KMS-11 (cell line): ENCODE data around the gene CENPN.

Experiments used
- H2AFZ ChIP-seq: fragments of 200-600 bp; sonication (generic); 2 replicates; pipeline ENCODE4 v1.6.1; 2016; ENCODE audit warnings: antibody characterized with exemption, mixed run types, low read depth
- H3K27ac ChIP-seq: fragments of 200-600 bp; sonication (generic); 2 replicates; pipeline ENCODE4 v1.6.1; 2016; ENCODE audit warnings: mild to moderate bottlenecking, mixed run types
- H3K27me3 ChIP-seq: fragments of 200-600 bp; sonication (generic); 2 replicates; pipeline ENCODE4 v1.6.1; 2017; ENCODE audit warnings: mild to moderate bottlenecking, low read depth, mixed run types, moderate library complexity; ENCODE audit not compliant: insufficient read depth
- H3K36me3 ChIP-seq: fragments of 200-600 bp; sonication (generic); 2 replicates; pipeline ENCODE4 v1.6.1; 2017; ENCODE audit warnings: mild to moderate bottlenecking, mixed run types; ENCODE audit not compliant: insufficient read depth
- H3K4me1 ChIP-seq: fragments of 200-600 bp; sonication (generic); 2 replicates; pipeline ENCODE4 v1.6.1; 2016; ENCODE audit warnings: mild to moderate bottlenecking, low read depth, mixed run types; ENCODE audit not compliant: poor library complexity, severe bottlenecking
- H3K4me2 ChIP-seq: fragments of 200-600 bp; sonication (generic); 2 replicates; pipeline ENCODE4 v1.7.0; 2016; ENCODE audit warnings: mild to moderate bottlenecking, mixed run types
- H3K4me3 ChIP-seq: fragments of 200-600 bp; sonication (generic); IDR thresholded peaks from 2 replicates; pipeline ENCODE4 v1.6.1; 2017; ENCODE audit warnings: low read depth, low read length, mixed read lengths; ENCODE audit not compliant: insufficient read depth
- H3K79me2 ChIP-seq: fragments of 200-600 bp; sonication (generic); 2 replicates; pipeline ENCODE4 v1.6.1; 2016; ENCODE audit warnings: low read depth, mixed run types; ENCODE audit not compliant: insufficient read depth
- H3K9ac ChIP-seq: fragments of 200-600 bp; sonication (generic); 2 replicates; pipeline ENCODE4 v1.6.1; 2016; ENCODE audit warnings: mild to moderate bottlenecking, mixed run types
- H4K20me1 ChIP-seq: fragments of 200-600 bp; sonication (generic); 2 replicates; pipeline ENCODE4 v1.6.1; 2016; ENCODE audit warnings: mild to moderate bottlenecking, mixed run types; ENCODE audit not compliant: insufficient read depth
- CTCF ChIP-seq: fragments of 200-600 bp; sonication (generic); conservative IDR thresholded peaks from 2 replicates; pipeline ENCODE4 v1.6.1; 2017; ENCODE audit warnings: low read depth, mild to moderate bottlenecking, antibody characterized with exemption, low read length, moderate library complexity, mixed read lengths

Gene CENPN

GRCh38 chr16:81070979-81071378, 64.0 kb downstream of the CENPN start:
- no peak for TF ChIP-seq CTCF
- Histone ChIP-seq H3K4me3 (no peak overlapping the region), H4K20me1 (no peaks in the 10 kb centered on the region), H3K27me3 (no peaks in the 10 kb centered on the region), H3K79me2 (no peaks in the 10 kb centered on the region), H3K4me2 (no peak overlapping the region), H2AFZ (no peak overlapping the region), H3K27ac (no peak overlapping the region), H3K4me1 (peaks cover 3% of the 10 kb centered on the region), H3K9ac (no peak overlapping the region), H3K36me3 (no peaks in the 10 kb centered on the region)

- Histone ChIP-seq H3K9ac (no peak overlapping the region), H3K4me1 (peaks cover 7% of the 10 kb centered on the region), H3K27me3 (no peaks in the 10 kb centered on the region), H4K20me1 (no peaks in the 10 kb centered on the region), H3K36me3 (no peaks in the 10 kb centered on the region), H3K4me2 (no peak overlapping the region), H3K4me3 (no peak overlapping the region), H3K79me2 (no peaks in the 10 kb centered on the region), H3K27ac (no peak overlapping the region), H2AFZ (no peak overlapping the region)
- TF ChIP-seq CTCF: no peak
Measured at GRCh38 chr16:81071805-81072204, 64.8 kb downstream of the CENPN start.

GRCh38 chr16:81073560-81074330, 66.7 kb downstream of the CENPN start:
- H3K9ac ChIP-seq: no peak overlapping the region
- no peaks in the 10 kb centered on the region for H3K27me3 ChIP-seq
- H3K4me3 ChIP-seq: no peak overlapping the region
- no peak overlapping the region for H3K4me2 ChIP-seq
- peaks cover 7% of the 10 kb centered on the region for H3K4me1 ChIP-seq
- no peak for TF ChIP-seq CTCF
- no peaks in the 10 kb centered on the region for H4K20me1 ChIP-seq
- H3K27ac ChIP-seq: no peak overlapping the region
- H2AFZ ChIP-seq: no peak overlapping the region
- no peaks in the 10 kb centered on the region for H3K36me3 ChIP-seq
- H3K79me2 ChIP-seq: no peaks in the 10 kb centered on the region

GRCh38 chr16:81076566-81077075, 69.6 kb downstream of the CENPN start:
- Histone ChIP-seq H3K27me3 (no peaks in the 10 kb centered on the region), H3K27ac (peak overlapping the region; percentile 66), H3K9ac (peak overlapping the region; percentile 66; the same call in 1 of the 2 replicates), H3K79me2 (no peaks in the 10 kb centered on the region), H3K4me1 (peaks cover 7% of the 10 kb centered on the region), H3K4me3 (no peak overlapping the region), H3K36me3 (no peaks in the 10 kb centered on the region), H2AFZ (peak overlapping the region; percentile 93), H4K20me1 (no peaks in the 10 kb centered on the region), H3K4me2 (peak overlapping the region; percentile 88)
- no peak for TF ChIP-seq CTCF
